Brain microvascular endothelial cell (primary cell): Measurements from ENCODE around the gene FOXC1.

Experiments
- DNase-seq: peaks from one replicate; pipeline ENCODE4 v3.0.0-alpha.2; 2020
- H3K27ac ChIP-seq: fragments of 250-450 bp; sonication (Bioruptor Pico); 2 replicates; pipeline ENCODE4 v1.5.1; 2020; ENCODE audit warnings: mild to moderate bottlenecking, moderate library complexity
- H3K27me3 ChIP-seq: fragments of 250-450 bp; sonication (Bioruptor Pico); replicated peaks from 2 replicates; pipeline ENCODE4 v1.5.1; 2020; ENCODE audit warnings: mild to moderate bottlenecking
- H3K36me3 ChIP-seq: fragments of 250-450 bp; sonication (Bioruptor Pico); replicated peaks from 2 replicates; pipeline ENCODE4 v1.5.1; 2020; ENCODE audit warnings: mild to moderate bottlenecking
- H3K4me3 ChIP-seq: 2 replicates; pipeline ENCODE4 v1.5.1; 2011; ENCODE audit warnings: low read depth, mild to moderate bottlenecking, control low read depth, low read length, moderate library complexity
- in situ Hi-C: cut with HindIII; loops from 2 replicates; pipeline ENCODE4 v1.10.0; 2017; ENCODE audit warnings: low sequenced_read_pairs, low pct_ligation_motif_present
- TF ChIP-seq, protein P1 (sequence below): IDR thresholded peaks from 2 replicates; pipeline ENCODE4 v1.5.1; 2011; ENCODE audit warnings: low read depth, mild to moderate bottlenecking, moderate library complexity, low read length, control low read depth, inconsistent platforms; ENCODE audit errors: missing control alignments

Gene FOXC1

DNA sequence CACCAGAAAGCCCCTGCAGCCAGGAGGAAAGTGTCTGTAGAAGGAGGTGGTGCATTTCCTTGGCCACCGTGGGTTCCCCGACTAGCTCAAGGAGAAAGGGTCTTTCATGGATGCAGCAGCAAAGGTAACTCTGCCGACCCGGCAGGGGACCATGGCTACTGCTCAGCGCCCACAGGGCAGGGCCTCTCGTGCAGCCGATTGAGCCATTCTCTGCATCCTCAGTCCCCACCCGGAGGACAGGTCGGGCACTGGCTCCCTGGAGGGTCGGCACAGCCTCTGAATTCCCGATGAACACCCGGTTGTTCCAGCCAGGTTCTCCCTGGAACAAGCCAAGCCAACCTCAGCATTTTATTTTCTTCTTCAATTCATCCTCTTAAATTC, 24.1 kb upstream of the FOXC1 start:
- TF ChIP-seq, protein P1, sequence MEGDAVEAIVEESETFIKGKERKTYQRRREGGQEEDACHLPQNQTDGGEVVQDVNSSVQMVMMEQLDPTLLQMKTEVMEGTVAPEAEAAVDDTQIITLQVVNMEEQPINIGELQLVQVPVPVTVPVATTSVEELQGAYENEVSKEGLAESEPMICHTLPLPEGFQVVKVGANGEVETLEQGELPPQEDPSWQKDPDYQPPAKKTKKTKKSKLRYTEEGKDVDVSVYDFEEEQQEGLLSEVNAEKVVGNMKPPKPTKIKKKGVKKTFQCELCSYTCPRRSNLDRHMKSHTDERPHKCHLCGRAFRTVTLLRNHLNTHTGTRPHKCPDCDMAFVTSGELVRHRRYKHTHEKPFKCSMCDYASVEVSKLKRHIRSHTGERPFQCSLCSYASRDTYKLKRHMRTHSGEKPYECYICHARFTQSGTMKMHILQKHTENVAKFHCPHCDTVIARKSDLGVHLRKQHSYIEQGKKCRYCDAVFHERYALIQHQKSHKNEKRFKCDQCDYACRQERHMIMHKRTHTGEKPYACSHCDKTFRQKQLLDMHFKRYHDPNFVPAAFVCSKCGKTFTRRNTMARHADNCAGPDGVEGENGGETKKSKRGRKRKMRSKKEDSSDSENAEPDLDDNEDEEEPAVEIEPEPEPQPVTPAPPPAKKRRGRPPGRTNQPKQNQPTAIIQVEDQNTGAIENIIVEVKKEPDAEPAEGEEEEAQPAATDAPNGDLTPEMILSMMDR, result no peak
- no peak for DNase-seq
- Histone ChIP-seq H3K27me3 (no peaks in the 10 kb centered on the region), H3K36me3 (no peaks in the 10 kb centered on the region), H3K27ac (no peak overlapping the region), H3K4me3 (no peak overlapping the region)
- in situ Hi-C loops, result no loop called here

DNA sequence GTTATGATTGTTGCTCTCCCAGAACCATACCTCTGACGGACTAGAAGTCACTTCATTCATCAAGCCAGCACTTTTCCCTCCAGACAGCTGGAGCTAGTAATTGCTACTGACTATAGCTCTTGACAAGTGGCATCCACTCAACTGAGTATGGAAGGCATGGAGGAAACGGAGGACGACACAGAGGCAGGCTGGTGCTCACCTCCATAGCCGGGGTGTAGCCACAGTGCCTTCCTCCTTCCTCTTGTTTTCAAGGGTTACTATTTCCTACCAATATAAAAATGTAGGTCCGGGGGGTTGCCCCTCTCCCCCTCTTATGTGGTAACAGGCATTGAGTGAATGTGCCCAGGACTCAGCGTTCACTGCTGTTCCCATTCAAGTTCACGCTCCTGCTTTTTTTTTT, 23.5 kb upstream of the FOXC1 start:
- Histone ChIP-seq H3K27ac (no peak overlapping the region), H3K36me3 (no peaks in the 10 kb centered on the region), H3K4me3 (no peak overlapping the region), H3K27me3 (no peaks in the 10 kb centered on the region)
- no peak for DNase-seq
- in situ Hi-C loops, result no loop called here
- TF ChIP-seq, protein P1, result no peak

DNA sequence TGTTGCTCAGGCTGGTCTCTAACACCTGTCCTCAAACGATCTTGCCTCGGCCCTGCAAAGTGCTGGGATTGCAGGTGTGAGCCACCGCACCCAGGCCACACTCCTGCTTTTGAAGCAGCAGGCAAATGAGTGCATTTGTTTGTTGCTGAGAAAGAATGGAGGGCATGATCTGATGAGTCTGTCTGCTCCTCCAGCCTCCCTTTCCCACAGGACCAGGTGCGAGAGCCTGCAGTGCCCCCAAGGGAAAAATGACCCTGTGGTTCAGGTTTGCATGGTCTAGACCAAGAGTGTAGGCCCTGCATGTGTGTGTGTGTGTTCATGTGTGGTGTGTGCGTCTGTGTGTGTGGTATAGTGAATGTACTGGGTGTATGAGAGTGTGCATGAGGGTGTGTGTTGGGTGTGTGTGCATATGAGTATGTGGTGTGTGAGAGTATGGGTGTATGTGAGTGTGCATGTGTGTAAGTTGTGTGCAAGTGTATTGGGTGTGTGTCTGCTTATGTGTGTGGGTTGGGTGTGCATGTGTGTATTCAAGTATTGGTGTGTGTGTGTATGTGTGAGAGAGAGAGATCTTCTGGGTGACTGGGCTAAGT, 22.8 kb upstream of the FOXC1 start:
- DNase-seq, result no peak
- no peak overlapping the region for H3K27ac ChIP-seq
- no peaks in the 10 kb centered on the region for H3K36me3 ChIP-seq
- no peaks in the 10 kb centered on the region for H3K27me3 ChIP-seq
- in situ Hi-C loops, result no loop called here
- TF ChIP-seq, protein P1, result no peak
- no peak overlapping the region for H3K4me3 ChIP-seq

DNA sequence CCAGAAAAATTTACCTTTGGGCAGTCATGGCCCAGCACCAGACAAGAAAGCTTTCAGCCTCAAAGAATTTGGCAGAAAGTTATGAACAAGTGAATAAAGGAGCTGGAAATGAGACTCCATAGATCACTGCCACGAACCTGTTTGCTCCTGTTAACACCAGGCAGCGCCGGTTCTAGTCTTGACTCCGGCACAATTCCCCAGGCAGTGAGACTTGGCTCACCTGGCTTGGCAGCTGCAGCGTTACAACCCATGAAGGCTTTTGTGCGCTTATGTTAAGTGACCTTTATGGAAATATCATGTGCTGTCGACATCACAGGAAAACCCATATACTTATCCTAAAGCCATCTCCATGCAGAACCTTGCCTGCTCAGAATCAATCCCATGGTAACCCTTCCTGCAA, 22.2 kb upstream of the FOXC1 start:
- TF ChIP-seq, protein P1, result no peak
- H3K4me3 ChIP-seq, result no peak overlapping the region
- no peaks in the 10 kb centered on the region for H3K27me3 ChIP-seq
- H3K36me3 ChIP-seq, result no peaks in the 10 kb centered on the region
- no peak overlapping the region for H3K27ac ChIP-seq
- in situ Hi-C loops, result no loop called here
- DNase-seq, result no peak

DNA sequence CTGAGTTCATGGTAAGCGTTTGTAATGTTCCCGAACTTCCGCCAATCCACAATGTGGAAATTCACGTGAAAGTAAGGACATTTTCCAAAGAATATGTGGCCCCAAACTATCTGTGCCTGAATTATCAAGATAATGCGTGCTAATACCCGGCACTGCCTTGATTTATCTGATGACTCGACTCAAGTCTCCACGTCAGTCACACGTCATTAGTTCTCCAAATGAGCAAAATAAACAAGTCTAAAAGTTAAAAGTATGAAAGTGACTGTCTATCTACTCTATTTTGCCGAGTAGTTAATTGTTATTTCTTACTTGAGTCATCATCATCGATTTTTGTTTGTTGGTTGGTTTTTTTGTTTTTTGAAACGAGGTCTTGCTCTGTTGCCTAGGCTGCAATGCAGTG, 21.7 kb upstream of the FOXC1 start:
- in situ Hi-C loops, result no loop called here
- no peak overlapping the region for H3K4me3 ChIP-seq
- H3K27ac ChIP-seq, result no peak overlapping the region
- DNase-seq, result no peak
- no peaks in the 10 kb centered on the region for H3K36me3 ChIP-seq
- H3K27me3 ChIP-seq, result peaks cover 1% of the 10 kb centered on the region
- TF ChIP-seq, protein P1, result no peak

DNA sequence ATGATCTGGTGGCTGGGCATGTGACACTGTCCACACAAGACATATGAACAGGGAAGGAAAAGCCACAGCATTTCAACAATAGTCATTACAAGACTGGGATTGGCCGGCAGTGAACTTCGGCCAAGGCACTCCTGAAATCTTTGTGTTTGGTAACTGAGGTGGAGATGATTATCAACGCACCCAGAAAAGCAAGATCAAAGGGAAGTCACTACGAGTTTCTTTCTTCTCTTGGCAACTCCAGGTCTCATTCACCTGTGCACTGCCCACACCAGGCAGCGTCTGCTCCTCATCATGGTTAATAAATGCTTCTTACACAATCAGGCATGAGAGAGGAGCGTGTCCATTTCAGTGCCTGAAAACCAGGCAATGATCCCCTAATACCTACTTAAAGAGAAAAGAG, 20.5 kb upstream of the FOXC1 start:
- in situ Hi-C loops, result no loop called here
- peaks cover 7% of the 10 kb centered on the region for H3K27me3 ChIP-seq
- H3K27ac ChIP-seq, result no peak overlapping the region
- no peak overlapping the region for H3K4me3 ChIP-seq
- DNase-seq, result no peak
- TF ChIP-seq, protein P1, result no peak
- H3K36me3 ChIP-seq, result no peaks in the 10 kb centered on the region
